ENCODE results near the gene C5orf46. TPM values are rescaled to one million over a fixed set of nuclear protein-coding genes. Genes with fewer than 3 reads are reported as not detected.
A peak's percentile ranks its signal among the peaks of the same experiment; 100 is the strongest.

The C5orf46 gene
- total RNA-seq, 1 donor from 2014 or later = not detected

- TF ChIP-seq EZH2 (IDR thresholded peaks at IDR 0.05) (no peak), EZH2phosphoT487 (IDR thresholded peaks at IDR 0.05) (no peak), CTCF (IDR thresholded peaks at IDR 0.05) (no peak)
- no peaks in the 10 kb centered on the region for H3K79me2 ChIP-seq (ENCODE audit: low read depth)
- H3K9ac ChIP-seq = no peak overlapping the region
- no peaks in the 10 kb centered on the region for H3K27me3 ChIP-seq
- H3K36me3 ChIP-seq = no peaks in the 10 kb centered on the region
- Mint-ChIP-seq H3K27me3 (ENCODE audit: insufficient read depth, low read depth) (no peaks in the 10 kb centered on the region), H3K36me3 (no peaks in the 10 kb centered on the region), H3K4me3 (no peak overlapping the region), H3K4me1 (no peaks in the 10 kb centered on the region), H3K9me3 (no peaks in the 10 kb centered on the region), H3K27ac (no peak overlapping the region)
- DNase-seq (ENCODE audit: low spot score) = no peak
- H3F3A ChIP-seq (ENCODE audit: low read depth) = no peaks in the 10 kb centered on the region
- H3K4me2 ChIP-seq = no peak overlapping the region
- no peaks in the 10 kb centered on the region for H4K20me1 ChIP-seq (ENCODE audit: low read depth)
- no peak overlapping the region for H3K4me3 ChIP-seq
- H3K9me3 ChIP-seq (ENCODE audit: low read depth) = no peaks in the 10 kb centered on the region
- no peak overlapping the region for H3K27ac ChIP-seq
- no peak overlapping the region for H2AFZ ChIP-seq (replicated peaks)
- no peaks in the 10 kb centered on the region for H3K4me1 ChIP-seq
Measured at GRCh38 chr5:147887930-147888329, 18.4 kb downstream of the C5orf46 start.

- Histone ChIP-seq H3K36me3 (no peaks in the 10 kb centered on the region), H3K4me3 (no peak overlapping the region), H3K9ac (no peak overlapping the region), H3K27me3 (no peaks in the 10 kb centered on the region), H4K20me1 (ENCODE audit: low read depth) (no peaks in the 10 kb centered on the region), H3K27ac (no peak overlapping the region), H3K4me1 (no peaks in the 10 kb centered on the region), H3K9me3 (ENCODE audit: low read depth) (no peaks in the 10 kb centered on the region), H3F3A (ENCODE audit: low read depth) (no peaks in the 10 kb centered on the region), H3K79me2 (ENCODE audit: low read depth) (no peaks in the 10 kb centered on the region), H3K4me2 (no peak overlapping the region), H2AFZ (replicated peaks) (no peak overlapping the region)
- Mint-ChIP-seq H3K4me1 (no peaks in the 10 kb centered on the region), H3K4me3 (no peak overlapping the region), H3K9me3 (no peaks in the 10 kb centered on the region), H3K27ac (no peak overlapping the region), H3K36me3 (no peaks in the 10 kb centered on the region), H3K27me3 (ENCODE audit: insufficient read depth, low read depth) (no peaks in the 10 kb centered on the region)
- peak; percentile 23 for DNase-seq (ENCODE audit: low spot score)
- peak; percentile 69 for TF ChIP-seq CTCF (IDR thresholded peaks at IDR 0.05)
- no peak for TF ChIP-seq EZH2phosphoT487 (IDR thresholded peaks at IDR 0.05)
- TF ChIP-seq EZH2 (IDR thresholded peaks at IDR 0.05) = no peak
Measured at GRCh38 chr5:147887026-147887627, 19.2 kb downstream of the C5orf46 start.

DNA sequence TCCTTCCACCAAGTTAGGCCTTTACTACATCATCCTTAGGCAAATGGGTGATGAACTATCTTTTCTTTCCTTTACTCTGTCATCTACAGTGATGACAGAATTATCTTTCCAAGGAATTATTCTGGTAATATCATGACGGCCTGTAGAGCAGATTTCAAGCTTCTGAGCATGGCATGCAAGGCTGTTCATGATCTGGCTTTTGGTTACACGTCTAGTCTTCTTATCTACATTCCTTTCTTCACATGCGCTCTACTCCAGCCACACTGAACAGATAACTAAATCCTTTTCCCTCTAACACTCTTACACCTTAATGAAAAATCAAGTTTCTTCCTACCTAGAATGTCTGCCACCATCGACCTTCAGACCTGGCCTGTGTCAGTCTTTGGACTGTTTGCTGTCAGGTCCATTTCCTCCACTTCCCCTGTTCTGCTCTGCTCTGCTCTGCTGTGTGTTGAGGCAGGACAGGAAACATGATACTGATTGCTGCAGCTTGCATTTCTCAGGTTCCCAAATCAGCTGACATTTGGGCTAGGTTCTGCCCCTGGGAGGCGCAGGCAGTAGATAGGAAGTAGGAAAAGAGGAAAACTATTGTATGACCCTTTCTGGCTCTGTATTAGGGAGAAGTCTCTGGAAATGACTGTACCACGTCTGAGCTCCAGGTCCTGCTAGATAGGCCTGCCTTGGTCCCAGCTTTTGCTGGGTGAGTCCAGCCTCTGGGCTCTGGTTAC is 23.6 kb downstream of the C5orf46 start:
- H3K4me2 ChIP-seq = no peak overlapping the region
- H3K9me3 ChIP-seq (ENCODE audit: low read depth) = no peaks in the 10 kb centered on the region
- H3K27ac ChIP-seq = no peak overlapping the region
- no peaks in the 10 kb centered on the region for H3F3A ChIP-seq (ENCODE audit: low read depth)
- no peak overlapping the region for H3K27ac Mint-ChIP-seq
- no peaks in the 10 kb centered on the region for H3K36me3 ChIP-seq
- H4K20me1 ChIP-seq (ENCODE audit: low read depth) = no peaks in the 10 kb centered on the region
- no peaks in the 10 kb centered on the region for H3K27me3 Mint-ChIP-seq (ENCODE audit: insufficient read depth, low read depth)
- peak; percentile 5 for DNase-seq (ENCODE audit: low spot score)
- H2AFZ ChIP-seq (replicated peaks) = no peak overlapping the region
- H3K4me1 ChIP-seq = no peaks in the 10 kb centered on the region
- no peaks in the 10 kb centered on the region for H3K9me3 Mint-ChIP-seq
- no peak overlapping the region for H3K9ac ChIP-seq
- H3K4me3 Mint-ChIP-seq = no peak overlapping the region
- no peak overlapping the region for H3K4me3 ChIP-seq
- no peaks in the 10 kb centered on the region for H3K27me3 ChIP-seq
- H3K79me2 ChIP-seq (ENCODE audit: low read depth) = no peaks in the 10 kb centered on the region
- peaks cover 6% of the 10 kb centered on the region for H3K4me1 Mint-ChIP-seq
- TF ChIP-seq EZH2 (IDR thresholded peaks at IDR 0.05) (no peak), CTCF (IDR thresholded peaks at IDR 0.05) (no peak), EZH2phosphoT487 (IDR thresholded peaks at IDR 0.05) (no peak)
- no peaks in the 10 kb centered on the region for H3K36me3 Mint-ChIP-seq

Measured in neural progenitor cell (in vitro differentiated cells).